ENCODE data around the gene CD109. TPM values are rescaled to one million over a fixed set of nuclear protein-coding genes. Genes with fewer than 3 reads are reported as not detected.

CD109 gene
- total RNA-seq (7.3 and 8.2 TPM in 2 replicates), polyA plus RNA-seq (3.0 and 4.7 TPM in 2 replicates)

- TF ChIP-seq EZH2 (IDR thresholded peaks at IDR 0.05; ENCODE audit: borderline replicate concordance) (no peak), CTCF (IDR thresholded peaks at IDR 0.05; ENCODE audit: poor library complexity) (no peak), EZH2phosphoT487 (IDR thresholded peaks at IDR 0.05; ENCODE audit: low read depth, severe bottlenecking, unreplicated experiment) (no peak)
- H3K27me3 ChIP-seq: no peaks in the 10 kb centered on the region
- H3K4me1 ChIP-seq (ENCODE audit: insufficient read depth): no peaks in the 10 kb centered on the region
- H3K27ac ChIP-seq: peak within 1 kb of the TSS; percentile 54
- H4K20me1 ChIP-seq (ENCODE audit: insufficient read depth, poor library complexity, severe bottlenecking): no peaks in the 10 kb centered on the region
- H3K4me3 ChIP-seq: peak within 1 kb of the TSS; percentile 59
- no peaks in the 10 kb centered on the region for H3K36me3 ChIP-seq (replicated peaks; ENCODE audit: insufficient read depth, low read depth)
- WGBS (ENCODE audit: low lambda C conversion rate, missing lambda C conversion rate): 8% methylated on average over 59 of the region's 61 CpGs
- H2AFZ ChIP-seq: peak within 1 kb of the TSS; percentile 89
- H3K9me3 ChIP-seq (ENCODE audit: low read depth): no peaks in the 10 kb centered on the region
- peak; percentile 64 for DNase-seq (ENCODE audit: low spot score)
- no peaks in the 10 kb centered on the region for H3K9me2 ChIP-seq (replicated peaks; ENCODE audit: insufficient read depth)
- no peaks in the 10 kb centered on the region for H3K79me2 ChIP-seq
- peak within 1 kb of the TSS; percentile 91 for H3K4me2 ChIP-seq
Observed at GRCh38 chr6:73695619-73696421, at the start of gene CD109. TSS of gene CD109 (plus strand) at chr6:73696203. CDS start at chr6:73696216, 13 bp downstream.

GRCh38 chr6:73648166-73648565 lies 47.8 kb upstream of the CD109 start:
- Histone ChIP-seq H3K9me2 (replicated peaks; ENCODE audit: insufficient read depth) (no peaks in the 10 kb centered on the region), H3K4me2 (no peak overlapping the region), H3K27ac (no peak overlapping the region), H3K27me3 (no peaks in the 10 kb centered on the region), H3K4me1 (ENCODE audit: insufficient read depth) (peaks cover 7% of the 10 kb centered on the region), H2AFZ (no peak overlapping the region), H4K20me1 (ENCODE audit: insufficient read depth, poor library complexity, severe bottlenecking) (no peaks in the 10 kb centered on the region), H3K79me2 (peaks cover 16% of the 10 kb centered on the region), H3K4me3 (no peak overlapping the region), H3K9me3 (ENCODE audit: low read depth) (no peaks in the 10 kb centered on the region), H3K36me3 (replicated peaks; ENCODE audit: insufficient read depth, low read depth) (no peaks in the 10 kb centered on the region)
- DNase-seq (ENCODE audit: low spot score): no peak
- TF ChIP-seq EZH2phosphoT487 (IDR thresholded peaks at IDR 0.05; ENCODE audit: low read depth, severe bottlenecking, unreplicated experiment) (no peak), CTCF (IDR thresholded peaks at IDR 0.05; ENCODE audit: poor library complexity) (no peak), EZH2 (IDR thresholded peaks at IDR 0.05; ENCODE audit: borderline replicate concordance) (no peak)

GRCh38 chr6:73649783-73650182 lies 46.2 kb upstream of the CD109 start:
- Histone ChIP-seq H3K79me2 (peaks cover 16% of the 10 kb centered on the region), H4K20me1 (ENCODE audit: insufficient read depth, poor library complexity, severe bottlenecking) (no peaks in the 10 kb centered on the region), H3K9me2 (replicated peaks; ENCODE audit: insufficient read depth) (no peaks in the 10 kb centered on the region), H3K4me3 (no peak overlapping the region), H2AFZ (no peak overlapping the region), H3K4me2 (no peak overlapping the region), H3K4me1 (ENCODE audit: insufficient read depth) (peaks cover 7% of the 10 kb centered on the region), H3K27ac (no peak overlapping the region), H3K9me3 (ENCODE audit: low read depth) (no peaks in the 10 kb centered on the region), H3K27me3 (no peaks in the 10 kb centered on the region), H3K36me3 (replicated peaks; ENCODE audit: insufficient read depth, low read depth) (no peaks in the 10 kb centered on the region)
- no peak for DNase-seq (ENCODE audit: low spot score)
- TF ChIP-seq EZH2 (IDR thresholded peaks at IDR 0.05; ENCODE audit: borderline replicate concordance) (no peak), CTCF (IDR thresholded peaks at IDR 0.05; ENCODE audit: poor library complexity) (no peak), EZH2phosphoT487 (IDR thresholded peaks at IDR 0.05; ENCODE audit: low read depth, severe bottlenecking, unreplicated experiment) (no peak)
- 71% methylated on average over 4 of the region's 4 CpGs for WGBS (ENCODE audit: low lambda C conversion rate, missing lambda C conversion rate)

All from hepatocyte (in vitro differentiated cells).